GM18907 (cell line): Measurements from ENCODE around the gene MORN4.

ENCODE experiments used
- ATAC-seq: cut with Tn5 transposase; IDR thresholded peaks from one replicate; pipeline ENCODE4 v1.9.1; 2021; ENCODE audit warnings: mild to moderate bottlenecking, moderate library complexity; ENCODE audit not compliant: unreplicated experiment

The MORN4 gene

DNA sequence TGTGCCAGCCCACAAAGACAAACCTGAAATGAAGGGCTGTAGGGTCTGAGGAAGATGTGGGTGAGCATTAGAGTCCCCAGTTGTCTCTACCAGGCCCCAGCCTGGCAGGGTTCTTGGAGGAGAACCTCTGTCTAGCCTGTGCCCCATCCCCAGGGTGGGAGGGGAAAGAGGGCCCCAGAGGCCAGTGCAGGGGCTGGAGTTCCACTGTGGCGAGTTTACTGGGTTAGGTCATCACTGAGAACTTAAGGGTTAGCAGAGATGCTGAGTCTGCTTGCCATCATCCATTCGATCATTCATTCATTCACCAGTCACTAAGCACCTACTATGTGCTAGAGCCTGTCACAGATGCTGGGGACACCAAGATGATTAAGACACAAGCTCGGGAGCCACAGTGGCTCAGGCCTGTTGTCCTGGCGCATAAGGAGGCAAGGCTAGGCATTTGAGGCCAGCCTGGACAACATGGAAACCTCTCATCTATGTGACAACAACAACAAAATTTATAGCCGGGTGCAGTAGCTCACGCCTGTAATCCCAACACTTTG lies 58.1 kb downstream of the MORN4 start:
- no peak for ATAC-seq

DNA sequence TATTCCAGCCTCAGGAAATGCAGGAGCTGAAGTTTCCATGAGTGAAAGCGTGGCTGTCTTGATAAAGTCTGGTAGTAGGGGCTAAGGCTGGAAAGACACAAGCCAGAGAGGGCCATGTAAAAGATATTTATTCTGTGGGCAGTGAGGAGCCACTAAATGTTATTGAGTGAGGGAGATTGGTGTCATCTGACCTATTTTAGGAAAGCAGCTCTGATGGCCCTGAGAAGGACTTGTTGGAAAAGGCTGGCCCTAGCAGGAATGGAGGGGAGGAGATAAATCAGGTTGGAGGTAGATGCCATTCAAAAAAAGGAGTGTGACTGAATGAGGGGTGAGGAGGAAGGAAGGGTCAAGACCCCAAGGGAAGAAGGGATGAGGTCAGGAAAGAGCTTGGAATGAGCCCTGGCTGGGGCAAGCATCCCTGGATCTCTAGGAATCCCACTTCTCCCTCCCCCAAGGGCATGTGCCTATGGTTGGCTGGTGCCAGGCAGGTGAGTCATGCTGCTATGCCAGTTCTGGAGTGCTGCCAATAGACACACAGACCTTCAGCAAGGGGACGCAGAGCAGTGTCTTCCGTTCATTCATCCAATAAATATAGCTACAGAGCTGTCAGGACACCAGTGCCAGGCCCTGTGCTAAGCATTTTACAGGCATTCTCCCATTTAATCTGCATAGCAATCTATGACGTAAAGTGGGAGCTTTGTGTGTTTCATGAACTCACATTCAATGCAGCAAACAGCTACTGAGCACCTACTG lies 58.8 kb downstream of the MORN4 start:
- ATAC-seq = no peak

DNA sequence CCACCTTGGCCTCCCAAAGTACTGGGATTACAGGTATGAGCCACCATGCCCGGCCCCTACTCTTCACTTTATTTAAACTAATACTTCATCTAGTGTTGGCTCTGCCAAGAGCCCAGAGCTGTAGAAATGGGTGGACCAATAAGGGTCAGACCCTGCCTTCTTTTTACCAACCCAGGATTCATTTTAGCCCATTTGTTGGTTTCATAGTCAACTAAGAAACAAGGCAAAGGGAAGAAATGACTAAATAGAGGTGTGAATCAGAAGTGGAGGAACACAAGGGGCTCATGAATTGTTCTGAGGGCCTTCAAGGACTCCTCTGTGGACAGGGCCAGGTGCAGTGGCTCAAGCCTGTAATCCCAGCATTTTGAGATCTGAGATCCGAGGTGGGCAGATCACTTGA lies 59.6 kb downstream of the MORN4 start:
- ATAC-seq = no peak

GRCh38 chr10:97573021-97573420 lies 60.3 kb downstream of the MORN4 start:
- ATAC-seq = no peak

- ATAC-seq = peak; percentile 50
Measured at GRCh38 chr10:97572214-97572989, 60.9 kb downstream of the MORN4 start, which contains the start of gene ANKRD2. TSS of gene ANKRD2 (plus strand) at chr10:97572779. CDS start at chr10:97572789, 10 bp downstream.

GRCh38 chr10:97571622-97572021 lies 61.7 kb downstream of the MORN4 start:
- ATAC-seq = no peak

GRCh38 chr10:97570789-97571471 lies 62.4 kb downstream of the MORN4 start:
- no peak for ATAC-seq

DNA sequence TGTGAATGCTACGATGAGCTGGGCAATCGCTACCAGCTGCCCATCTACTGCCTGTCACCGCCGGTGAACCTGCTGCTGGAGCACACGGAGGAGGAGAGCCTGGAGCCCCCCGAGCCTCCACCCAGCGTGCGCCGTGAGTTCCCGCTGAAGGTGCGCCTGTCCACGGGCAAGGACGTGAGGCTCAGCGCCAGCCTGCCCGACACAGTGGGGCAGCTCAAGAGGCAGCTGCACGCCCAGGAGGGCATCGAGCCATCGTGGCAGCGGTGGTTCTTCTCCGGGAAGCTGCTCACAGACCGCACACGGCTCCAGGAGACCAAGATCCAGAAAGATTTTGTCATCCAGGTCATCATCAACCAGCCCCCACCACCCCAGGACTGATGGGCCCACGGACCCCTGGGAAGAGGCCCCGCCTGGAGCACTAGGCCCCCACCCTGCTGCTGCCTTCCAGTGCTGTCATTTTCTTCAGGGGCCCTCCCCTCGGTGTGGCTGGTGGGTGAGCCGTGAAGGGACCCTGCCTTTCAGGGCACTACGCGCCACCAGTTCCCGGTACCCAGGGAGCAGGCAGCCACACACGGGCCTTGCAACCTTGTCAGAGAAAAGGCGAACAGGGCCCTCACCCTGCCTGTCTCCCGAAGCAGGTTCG lies 63.0 kb downstream of the MORN4 start:
- no peak for ATAC-seq

- no peak for ATAC-seq
Measured at GRCh38 chr10:97567891-97568290, 65.4 kb downstream of the MORN4 start.

GRCh38 chr10:97566336-97566996 lies 66.8 kb downstream of the MORN4 start:
- no peak for ATAC-seq

GRCh38 chr10:97564776-97565175 lies 68.5 kb downstream of the MORN4 start:
- no peak for ATAC-seq
